ENCODE data around the gene BCORL1. TPM values are rescaled to one million over a fixed set of nuclear protein-coding genes. Genes with fewer than 3 reads are reported as not detected.

The BCORL1 gene, protein sequence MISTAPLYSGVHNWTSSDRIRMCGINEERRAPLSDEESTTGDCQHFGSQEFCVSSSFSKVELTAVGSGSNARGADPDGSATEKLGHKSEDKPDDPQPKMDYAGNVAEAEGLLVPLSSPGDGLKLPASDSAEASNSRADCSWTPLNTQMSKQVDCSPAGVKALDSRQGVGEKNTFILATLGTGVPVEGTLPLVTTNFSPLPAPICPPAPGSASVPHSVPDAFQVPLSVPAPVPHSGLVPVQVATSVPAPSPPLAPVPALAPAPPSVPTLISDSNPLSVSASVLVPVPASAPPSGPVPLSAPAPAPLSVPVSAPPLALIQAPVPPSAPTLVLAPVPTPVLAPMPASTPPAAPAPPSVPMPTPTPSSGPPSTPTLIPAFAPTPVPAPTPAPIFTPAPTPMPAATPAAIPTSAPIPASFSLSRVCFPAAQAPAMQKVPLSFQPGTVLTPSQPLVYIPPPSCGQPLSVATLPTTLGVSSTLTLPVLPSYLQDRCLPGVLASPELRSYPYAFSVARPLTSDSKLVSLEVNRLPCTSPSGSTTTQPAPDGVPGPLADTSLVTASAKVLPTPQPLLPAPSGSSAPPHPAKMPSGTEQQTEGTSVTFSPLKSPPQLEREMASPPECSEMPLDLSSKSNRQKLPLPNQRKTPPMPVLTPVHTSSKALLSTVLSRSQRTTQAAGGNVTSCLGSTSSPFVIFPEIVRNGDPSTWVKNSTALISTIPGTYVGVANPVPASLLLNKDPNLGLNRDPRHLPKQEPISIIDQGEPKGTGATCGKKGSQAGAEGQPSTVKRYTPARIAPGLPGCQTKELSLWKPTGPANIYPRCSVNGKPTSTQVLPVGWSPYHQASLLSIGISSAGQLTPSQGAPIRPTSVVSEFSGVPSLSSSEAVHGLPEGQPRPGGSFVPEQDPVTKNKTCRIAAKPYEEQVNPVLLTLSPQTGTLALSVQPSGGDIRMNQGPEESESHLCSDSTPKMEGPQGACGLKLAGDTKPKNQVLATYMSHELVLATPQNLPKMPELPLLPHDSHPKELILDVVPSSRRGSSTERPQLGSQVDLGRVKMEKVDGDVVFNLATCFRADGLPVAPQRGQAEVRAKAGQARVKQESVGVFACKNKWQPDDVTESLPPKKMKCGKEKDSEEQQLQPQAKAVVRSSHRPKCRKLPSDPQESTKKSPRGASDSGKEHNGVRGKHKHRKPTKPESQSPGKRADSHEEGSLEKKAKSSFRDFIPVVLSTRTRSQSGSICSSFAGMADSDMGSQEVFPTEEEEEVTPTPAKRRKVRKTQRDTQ (N-terminal part only)
- 2.0 and 3.1 TPM in 2 replicates for total RNA-seq

GRCh38 chrX:129982300-129983251 lies at the start of gene BCORL1:
TSS of gene BCORL1 (plus strand) at chrX:129982635. CDS start at chrX:130005232, 22,597 bp downstream.

Other genes starting within 250 kb of the BCORL1 start
- gene XPNPEP2, start 243.7 kb upstream of the BCORL1 start, total RNA-seq = not detected in 2 replicates
- not detected in 2 replicates for gene SASH3, start 202.7 kb upstream of the BCORL1 start, total RNA-seq
- gene ZDHHC9, start 138.7 kb upstream of the BCORL1 start, total RNA-seq = 28.6 and 28.8 TPM in 2 replicates
- 30.5 and 37.9 TPM in 2 replicates for gene UTP14A, start 76.5 kb upstream of the BCORL1 start, total RNA-seq
- 19.3 and 25.8 TPM in 2 replicates for gene ELF4, start 127.9 kb downstream of the BCORL1 start, total RNA-seq
- 24.9 and 26.1 TPM in 2 replicates for gene AIFM1, start 183.2 kb downstream of the BCORL1 start, total RNA-seq
- 0.27 and 0.43 TPM in 2 replicates for gene RAB33A, start 189.3 kb downstream of the BCORL1 start, total RNA-seq

Data from thoracic aorta endothelial cell (primary cell).